HG03135 (cell line): ENCODE measurements around the gene HADHB.
"Not testable (repeated sequence)": the region's sequence is repeated elsewhere in the genome, so short reads cannot be mapped to it uniquely, and the experiment has no call there.

Experiments
- ATAC-seq: cut with Tn5 transposase; IDR thresholded peaks from one replicate; pipeline ENCODE4 v1.9.1; 2021; ENCODE audit warnings: mild to moderate bottlenecking, moderate library complexity; ENCODE audit not compliant: unreplicated experiment

Gene HADHB

GRCh38 chr2:26243470-26244308 lies 1.1 kb upstream of the HADHB start:
- ATAC-seq = no peak

GRCh38 chr2:26245231-26245732 lies 543 bp downstream of the HADHB start:
- ATAC-seq = peak; percentile 10

DNA sequence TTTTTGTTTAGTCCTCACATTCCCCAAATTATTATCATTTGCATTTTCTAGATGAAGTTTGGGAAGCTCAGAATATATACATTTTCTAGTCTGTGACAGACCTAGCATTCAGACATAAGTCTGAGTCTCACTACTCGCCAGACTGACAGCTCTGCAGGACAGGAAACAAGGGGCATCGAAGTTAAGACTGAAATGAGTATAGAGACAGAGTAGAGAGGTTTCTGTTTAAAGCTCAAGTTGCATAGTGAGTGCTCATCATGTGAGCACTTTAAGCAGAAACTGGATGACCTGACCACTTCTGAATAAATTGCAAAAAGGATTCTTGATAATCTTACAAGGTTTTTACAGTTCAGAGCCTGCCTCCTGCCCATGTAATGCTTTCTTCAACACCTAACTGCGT lies 1.1 kb downstream of the HADHB start:
- peak; percentile 49 for ATAC-seq

DNA sequence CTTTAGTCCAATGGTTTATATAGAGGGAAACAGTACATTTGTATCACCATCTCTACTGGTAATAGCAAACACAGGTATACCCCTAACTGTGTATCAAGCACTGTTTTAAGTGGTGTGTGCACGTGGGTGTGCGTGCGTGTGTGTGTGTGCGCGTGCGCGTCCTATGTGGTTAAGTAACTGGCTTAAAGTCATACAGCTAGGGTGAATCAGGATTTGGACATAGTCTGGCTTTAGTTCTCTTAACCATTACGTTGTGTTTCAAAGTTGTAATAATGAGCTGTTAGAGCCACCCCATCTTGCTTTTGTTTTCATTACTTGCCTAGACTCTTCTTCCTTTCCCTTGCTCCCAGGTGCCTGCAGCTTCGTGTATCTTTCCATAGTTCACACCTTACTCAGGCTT lies 2.1 kb downstream of the HADHB start:
- no peak for ATAC-seq

DNA sequence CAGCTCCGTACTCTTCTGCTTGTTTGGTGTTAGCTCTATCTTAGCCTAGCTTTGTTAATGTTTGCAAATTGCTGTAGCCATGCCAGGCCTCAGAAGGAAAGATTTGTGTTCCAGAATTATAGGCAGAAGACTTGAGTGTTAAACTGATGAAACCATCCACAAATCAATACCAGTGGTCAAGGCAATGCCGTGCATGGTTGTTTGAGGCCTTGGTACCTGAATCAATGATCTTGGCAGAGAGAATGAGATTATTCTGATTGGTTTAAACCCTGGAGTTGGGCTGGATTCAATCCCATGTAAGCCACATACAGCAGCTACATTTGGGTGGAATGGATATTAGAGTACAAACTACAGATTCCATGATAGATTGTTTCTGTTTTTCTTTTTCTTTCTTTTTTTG lies 4.9 kb downstream of the HADHB start:
- no peak for ATAC-seq

GRCh38 chr2:26251893-26252292 lies 7.2 kb downstream of the HADHB start:
- no peak for ATAC-seq

DNA sequence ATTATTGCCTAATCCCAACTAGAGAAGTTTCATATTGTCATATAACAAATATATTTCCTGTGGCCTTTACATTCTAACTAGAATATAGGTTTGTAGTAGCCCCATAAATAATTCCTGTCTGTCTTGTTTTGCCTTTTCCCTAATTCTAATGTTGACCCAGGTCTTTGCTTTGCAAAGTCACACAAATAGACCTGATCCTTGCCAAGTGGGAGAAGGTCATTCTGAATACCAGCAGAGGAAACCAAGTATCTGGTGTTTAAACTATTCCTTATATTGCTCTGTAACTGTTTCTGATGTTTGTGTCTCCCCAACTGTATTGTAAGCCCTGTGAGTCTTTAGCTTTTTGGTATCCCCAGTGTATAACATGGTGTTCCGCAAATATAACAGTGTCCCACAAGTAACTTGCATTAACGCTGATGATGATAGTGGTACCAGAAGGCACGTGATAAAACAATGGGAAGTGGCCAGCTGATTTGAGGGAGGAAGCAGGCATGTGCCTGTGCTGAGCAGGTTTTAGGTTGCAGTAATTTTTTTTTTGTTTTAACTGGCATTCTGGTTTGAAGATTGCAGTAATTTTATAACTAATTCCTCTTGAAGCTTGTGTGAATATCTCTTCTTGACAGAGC lies 11.1 kb downstream of the HADHB start:
- ATAC-seq = no peak

DNA sequence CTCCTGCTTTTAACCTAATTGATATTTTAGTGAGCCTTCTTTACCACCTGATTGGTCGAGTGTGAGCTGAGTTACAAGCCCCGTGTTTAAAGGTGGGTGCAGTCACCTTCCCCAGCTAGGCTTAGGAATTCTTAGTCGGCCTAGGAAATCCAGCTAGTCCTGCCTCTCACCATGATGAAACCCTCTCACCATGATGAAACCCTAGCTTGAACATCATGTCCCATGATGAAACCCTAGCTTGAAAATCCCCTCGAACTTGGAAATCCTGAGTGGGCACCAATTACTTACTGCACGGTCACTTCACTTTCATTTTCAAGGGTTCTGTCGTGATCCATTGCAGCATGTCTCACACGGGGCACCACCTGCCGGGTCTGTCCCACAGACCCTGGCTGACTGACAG lies 14.1 kb downstream of the HADHB start:
- ATAC-seq = not testable (repeated sequence)

- no peak for ATAC-seq
These were observed 23.5 kb downstream of the HADHB start for GRCh38 chr2:26268213-26268612.

- not testable (repeated sequence) for ATAC-seq
These were observed 24.1 kb downstream of the HADHB start for GRCh38 chr2:26268670-26269385.

DNA sequence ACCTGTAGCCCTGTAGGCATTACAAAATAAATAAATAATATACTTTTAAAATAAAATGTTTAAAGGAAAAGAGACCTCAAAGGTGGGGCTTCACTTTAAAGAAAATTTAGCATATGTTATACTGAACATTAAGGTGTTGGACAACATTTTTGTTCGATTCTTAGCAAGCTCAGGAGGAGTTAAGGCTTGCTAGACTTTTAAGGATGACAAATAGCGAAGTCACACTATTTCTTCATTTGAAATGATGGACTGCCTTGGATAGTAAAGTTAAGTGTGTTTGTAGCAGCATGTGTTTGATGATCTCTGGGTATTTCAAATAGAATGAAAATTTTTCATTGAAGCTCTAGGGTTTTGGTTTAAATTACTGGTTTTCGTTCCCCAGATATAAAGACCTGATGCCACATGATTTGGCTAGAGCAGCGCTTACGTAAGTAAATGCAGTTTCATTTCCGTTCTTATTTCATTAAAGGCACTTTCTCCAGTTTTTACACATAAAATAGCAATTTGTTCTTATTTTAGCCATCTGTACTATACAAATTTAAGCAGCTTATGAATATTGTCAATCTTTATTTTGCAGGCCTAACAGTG lies 24.9 kb downstream of the HADHB start:
- ATAC-seq = no peak

GRCh38 chr2:26270373-26270772 lies 25.6 kb downstream of the HADHB start:
- no peak for ATAC-seq

GRCh38 chr2:26273501-26273900 lies 28.8 kb downstream of the HADHB start:
- ATAC-seq = no peak

DNA sequence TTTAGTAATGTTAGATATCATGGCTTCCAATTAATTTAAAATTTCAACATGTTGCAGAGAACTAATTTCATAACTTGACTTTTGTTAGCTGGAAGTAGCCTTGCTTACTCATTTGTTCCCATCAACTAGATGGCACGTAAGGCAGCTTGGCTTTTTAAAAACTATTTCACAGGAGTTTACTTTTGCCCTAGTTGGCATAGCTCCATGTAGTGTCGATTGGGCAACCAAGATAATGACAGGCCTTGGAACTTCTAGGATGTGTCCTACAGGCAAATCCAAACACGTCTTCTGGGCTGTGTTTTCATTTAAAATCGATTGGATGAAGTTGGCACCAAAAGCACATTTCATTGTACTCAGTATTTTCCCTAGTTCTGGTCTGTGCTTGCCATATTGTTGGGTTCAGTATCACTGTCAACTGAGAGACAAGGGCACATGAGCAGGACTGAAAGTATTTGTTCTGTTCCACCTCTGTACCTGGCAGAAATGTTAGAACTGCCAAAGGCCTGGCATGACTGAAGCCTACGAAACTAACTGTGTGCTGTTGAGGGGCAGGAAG lies 29.4 kb downstream of the HADHB start:
- ATAC-seq = no peak

- no peak for ATAC-seq
These were observed 31.9 kb downstream of the HADHB start for GRCh38 chr2:26276484-26277227.

GRCh38 chr2:26279886-26280285 lies 35.1 kb downstream of the HADHB start:
- ATAC-seq = no peak

DNA sequence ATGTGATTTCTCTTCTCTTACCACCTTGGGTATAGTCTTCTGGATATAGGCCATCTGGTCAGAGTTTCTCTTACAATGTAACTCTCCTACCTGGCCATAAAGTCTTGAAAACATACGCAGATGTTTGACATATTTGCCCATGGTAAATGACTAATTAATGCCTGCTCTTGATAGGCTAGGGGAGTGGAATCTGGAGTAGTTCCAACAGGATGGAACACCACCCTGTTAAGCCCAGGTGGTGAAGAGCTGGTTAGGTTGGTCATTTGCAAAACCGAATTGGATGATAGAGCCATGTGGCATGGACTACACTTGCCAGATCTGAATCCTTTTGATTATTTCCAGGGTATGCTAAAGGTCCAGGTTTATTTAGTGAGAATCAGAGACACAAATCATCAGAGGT lies 36.5 kb downstream of the HADHB start:
- ATAC-seq = no peak

GRCh38 chr2:26283606-26284005 lies 38.9 kb downstream of the HADHB start:
- no peak for ATAC-seq

GRCh38 chr2:26284132-26284531 lies 39.4 kb downstream of the HADHB start:
- no peak for ATAC-seq

DNA sequence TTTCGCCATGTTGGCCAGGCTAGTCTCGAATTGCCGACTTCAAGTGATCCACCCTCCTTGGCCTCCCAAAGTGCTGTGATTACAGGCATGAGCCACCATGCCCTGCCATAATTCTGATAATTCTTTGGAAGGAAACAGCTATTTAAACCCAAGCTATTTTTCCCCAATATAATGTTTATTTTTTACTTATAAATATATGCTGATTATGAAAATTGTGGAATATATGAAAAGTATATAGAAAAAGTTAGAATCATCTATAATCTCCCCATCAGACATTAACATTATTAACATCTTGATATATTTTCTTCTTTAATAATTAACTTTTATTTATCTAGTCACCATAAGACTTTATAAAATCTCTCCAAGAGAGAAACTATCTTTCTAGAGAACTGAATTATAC lies 41.2 kb downstream of the HADHB start:
- no peak for ATAC-seq
